ENCODE measurements around the gene GLI1. TPM values are rescaled to one million over a fixed set of nuclear protein-coding genes. Genes with fewer than 3 reads are reported as not detected.

The GLI1 gene
- total RNA-seq, 2 donors from 2014 or later: 1.7 to 11.5 TPM

DNA sequence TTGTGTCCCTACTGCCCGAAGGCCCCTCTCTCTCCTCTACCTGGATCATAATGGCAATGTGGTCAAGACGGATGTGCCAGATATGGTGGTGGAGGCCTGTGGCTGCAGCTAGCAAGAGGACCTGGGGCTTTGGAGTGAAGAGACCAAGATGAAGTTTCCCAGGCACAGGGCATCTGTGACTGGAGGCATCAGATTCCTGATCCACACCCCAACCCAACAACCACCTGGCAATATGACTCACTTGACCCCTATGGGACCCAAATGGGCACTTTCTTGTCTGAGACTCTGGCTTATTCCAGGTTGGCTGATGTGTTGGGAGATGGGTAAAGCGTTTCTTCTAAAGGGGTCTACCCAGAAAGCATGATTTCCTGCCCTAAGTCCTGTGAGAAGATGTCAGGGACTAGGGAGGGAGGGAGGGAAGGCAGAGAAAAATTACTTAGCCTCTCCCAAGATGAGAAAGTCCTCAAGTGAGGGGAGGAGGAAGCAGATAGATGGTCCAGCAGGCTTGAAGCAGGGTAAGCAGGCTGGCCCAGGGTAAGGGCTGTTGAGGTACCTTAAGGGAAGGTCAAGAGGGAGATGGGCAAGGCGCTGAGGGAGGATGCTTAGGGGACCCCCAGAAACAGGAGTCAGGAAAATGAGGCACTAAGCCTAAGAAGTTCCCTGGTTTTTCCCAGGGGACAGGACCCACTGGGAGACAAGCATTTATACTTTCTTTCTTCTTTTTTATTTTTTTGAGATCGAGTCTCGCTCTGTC lies 2.7 kb upstream of the GLI1 start:
- Histone ChIP-seq H3K9me3 (no peaks in the 10 kb centered on the region), H3K36me3 (no peaks in the 10 kb centered on the region), H3K4me1 (replicated peaks) (peaks cover 9% of the 10 kb centered on the region), H3K27me3 (replicated peaks; ENCODE audit: insufficient read depth) (no peaks in the 10 kb centered on the region), H3K4me3 (no peak overlapping the region), H3K27ac (no peak overlapping the region)
- DNase-seq (ENCODE audit: low spot score): no peak
- intact Hi-C loops (cut with DNase I): no loop called here
- WGBS: 92% methylated on average over 6 of the region's 6 CpGs
- TF ChIP-seq POLR2AphosphoS5 (IDR thresholded peaks at IDR 0.05) (no peak), POLR2A (IDR thresholded peaks at IDR 0.05) (no peak)
- TF ChIP-seq, protein P1, sequence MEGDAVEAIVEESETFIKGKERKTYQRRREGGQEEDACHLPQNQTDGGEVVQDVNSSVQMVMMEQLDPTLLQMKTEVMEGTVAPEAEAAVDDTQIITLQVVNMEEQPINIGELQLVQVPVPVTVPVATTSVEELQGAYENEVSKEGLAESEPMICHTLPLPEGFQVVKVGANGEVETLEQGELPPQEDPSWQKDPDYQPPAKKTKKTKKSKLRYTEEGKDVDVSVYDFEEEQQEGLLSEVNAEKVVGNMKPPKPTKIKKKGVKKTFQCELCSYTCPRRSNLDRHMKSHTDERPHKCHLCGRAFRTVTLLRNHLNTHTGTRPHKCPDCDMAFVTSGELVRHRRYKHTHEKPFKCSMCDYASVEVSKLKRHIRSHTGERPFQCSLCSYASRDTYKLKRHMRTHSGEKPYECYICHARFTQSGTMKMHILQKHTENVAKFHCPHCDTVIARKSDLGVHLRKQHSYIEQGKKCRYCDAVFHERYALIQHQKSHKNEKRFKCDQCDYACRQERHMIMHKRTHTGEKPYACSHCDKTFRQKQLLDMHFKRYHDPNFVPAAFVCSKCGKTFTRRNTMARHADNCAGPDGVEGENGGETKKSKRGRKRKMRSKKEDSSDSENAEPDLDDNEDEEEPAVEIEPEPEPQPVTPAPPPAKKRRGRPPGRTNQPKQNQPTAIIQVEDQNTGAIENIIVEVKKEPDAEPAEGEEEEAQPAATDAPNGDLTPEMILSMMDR (IDR thresholded peaks at IDR 0.05): no peak

DNA sequence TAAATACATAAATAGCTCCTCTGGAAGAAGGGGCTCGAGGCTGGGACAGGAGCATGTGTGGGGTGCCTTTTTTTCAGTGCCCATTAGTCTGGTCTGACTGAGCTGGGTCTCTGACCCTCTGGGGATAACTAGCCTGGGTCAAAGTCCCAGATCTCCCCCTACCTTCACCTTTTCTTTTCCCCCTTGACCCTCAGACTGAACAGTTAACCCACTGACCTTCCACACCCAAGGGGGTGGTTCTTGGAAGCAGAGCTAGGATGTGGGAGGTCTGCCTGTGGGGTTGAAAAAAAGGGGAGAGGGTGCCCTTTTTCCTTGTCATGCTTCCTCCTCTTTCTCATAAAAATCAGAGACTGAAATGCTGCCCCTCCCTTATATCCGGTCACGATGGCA lies 925 bp upstream of the GLI1 start:
- no peak for DNase-seq (ENCODE audit: low spot score)
- peaks cover 9% of the 10 kb centered on the region for H3K4me1 ChIP-seq (replicated peaks)
- 25% methylated on average over 3 of the region's 3 CpGs for WGBS
- H3K4me3 ChIP-seq: peak overlapping the region; percentile 55 to 60
- no peaks in the 10 kb centered on the region for H3K36me3 ChIP-seq
- intact Hi-C loops (cut with DNase I): no loop called here
- H3K27me3 ChIP-seq (replicated peaks; ENCODE audit: insufficient read depth): no peaks in the 10 kb centered on the region
- H3K27ac ChIP-seq: peak overlapping the region; percentile 82 to 86
- TF ChIP-seq, protein P1 (IDR thresholded peaks at IDR 0.05): no peak
- TF ChIP-seq POLR2AphosphoS5 (IDR thresholded peaks at IDR 0.05) (no peak), POLR2A (IDR thresholded peaks at IDR 0.05) (no peak)
- no peaks in the 10 kb centered on the region for H3K9me3 ChIP-seq

DNA sequence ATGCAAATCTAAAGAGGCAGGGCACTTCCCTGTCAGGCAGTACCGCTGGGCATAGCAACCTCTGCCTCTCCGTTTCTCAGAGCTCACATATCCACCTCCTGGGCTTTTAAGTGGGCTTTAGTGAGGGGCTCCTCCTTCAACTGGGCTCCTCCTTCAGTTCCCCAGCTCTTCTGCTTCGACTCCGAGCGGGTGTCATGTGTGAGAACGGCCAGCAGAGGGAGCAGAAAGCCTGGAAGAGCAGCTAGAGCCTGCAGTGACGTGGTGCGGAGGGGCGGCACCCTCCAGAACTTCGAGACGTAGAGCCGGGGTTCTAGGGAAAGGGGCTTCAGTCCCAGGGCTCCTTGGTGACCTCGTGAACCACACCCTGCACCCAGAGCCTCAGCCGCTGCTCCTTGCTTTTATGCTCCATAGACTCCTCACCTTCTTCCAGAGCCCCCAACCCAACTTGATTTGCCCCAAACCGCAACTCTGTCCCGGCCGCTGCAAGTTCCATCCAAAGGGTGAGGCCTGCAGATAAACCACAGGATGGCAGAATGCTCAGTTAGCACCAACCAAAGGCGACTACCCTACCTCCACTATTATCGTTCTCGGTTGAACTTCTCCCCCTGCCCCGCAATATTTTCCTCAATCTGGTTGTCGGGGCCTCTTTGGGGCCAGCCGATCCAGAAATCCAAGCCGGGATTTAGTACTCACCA lies 383 bp upstream of the GLI1 start:
- Histone ChIP-seq H3K27me3 (replicated peaks; ENCODE audit: insufficient read depth) (no peaks in the 10 kb centered on the region), H3K9me3 (no peaks in the 10 kb centered on the region), H3K27ac (peak overlapping the region; percentile 82 to 86), H3K4me1 (replicated peaks) (peaks cover 9% of the 10 kb centered on the region), H3K4me3 (peak overlapping the region; percentile 55 to 60), H3K36me3 (no peaks in the 10 kb centered on the region)
- intact Hi-C loops (cut with DNase I): no loop called here
- 0% methylated on average over 24 of the region's 24 CpGs for WGBS
- peak; percentile 92 for DNase-seq (ENCODE audit: low spot score)
- TF ChIP-seq POLR2AphosphoS5 (IDR thresholded peaks at IDR 0.05) (peak; percentile 71), POLR2A (IDR thresholded peaks at IDR 0.05) (peak; percentile 38)
- TF ChIP-seq, protein P1 (IDR thresholded peaks at IDR 0.05): peak; percentile 92 to 99 (median 96)

DNA sequence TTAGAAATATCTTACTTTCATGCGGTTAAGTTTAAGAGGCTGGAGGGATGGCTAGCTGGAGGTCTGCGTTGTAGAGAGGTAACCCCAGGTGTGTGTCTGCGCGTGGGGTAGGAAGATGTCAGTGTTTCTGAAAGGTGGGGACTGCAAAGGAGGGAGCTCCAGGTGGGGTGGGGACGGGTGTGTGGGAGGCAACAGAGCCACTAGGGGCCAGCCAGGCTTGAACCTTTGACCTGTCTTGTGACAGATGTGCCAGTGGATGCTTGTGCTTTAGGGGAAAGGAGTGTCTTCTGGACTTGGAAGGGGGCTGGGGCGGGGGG lies 841 bp downstream of the GLI1 start:
- H3K36me3 ChIP-seq: no peaks in the 10 kb centered on the region
- intact Hi-C loops (cut with DNase I): loop anchor here (10.0 kb wide), 1 partner anchor 164 kb away; no protein-coding TSS in a partner anchor
- H3K27ac ChIP-seq: peak overlapping the region; percentile 82 to 86
- no peak for DNase-seq (ENCODE audit: low spot score)
- WGBS: 3% methylated on average over 5 of the region's 6 CpGs
- peaks cover 9% of the 10 kb centered on the region for H3K4me1 ChIP-seq (replicated peaks)
- H3K27me3 ChIP-seq (replicated peaks; ENCODE audit: insufficient read depth): no peaks in the 10 kb centered on the region
- peak overlapping the region; percentile 55 to 60 for H3K4me3 ChIP-seq
- H3K9me3 ChIP-seq: no peaks in the 10 kb centered on the region
- TF ChIP-seq, protein P1 (IDR thresholded peaks at IDR 0.05): no peak
- no peak for TF ChIP-seq POLR2AphosphoS5 (IDR thresholded peaks at IDR 0.05)

All from prostate gland (tissue), 2 donors.